ENCODE results near the gene NR6A1.
"Not testable (repeated sequence)": the region's sequence is repeated elsewhere in the genome, so short reads cannot be mapped to it uniquely, and the experiment has no call there.

GRCh38 chr9:124738075-124738474 is 33.0 kb downstream of the NR6A1 start:
- not testable (repeated sequence) for TF ChIP-seq ESRRG (CRISPR knock-in tag; IDR thresholded peaks at IDR 0.05); POU6F1 (CRISPR knock-in tag; IDR thresholded peaks at IDR 0.05; ENCODE audit: borderline replicate concordance, low read depth); ISL1 (CRISPR knock-in tag; IDR thresholded peaks at IDR 0.05); ZFP30 (CRISPR knock-in tag; IDR thresholded peaks at IDR 0.05); RARB (CRISPR knock-in tag; IDR thresholded peaks at IDR 0.05); ARNTL (CRISPR knock-in tag; IDR thresholded peaks at IDR 0.05; ENCODE audit: borderline replicate concordance, low read depth); BACH2 (CRISPR knock-in tag; IDR thresholded peaks at IDR 0.05; ENCODE audit: borderline replicate concordance); ZNF565 (CRISPR knock-in tag; conservative IDR thresholded peaks at IDR 0.05; ENCODE audit: low read depth)
- TF ChIP-seq, protein P1, sequence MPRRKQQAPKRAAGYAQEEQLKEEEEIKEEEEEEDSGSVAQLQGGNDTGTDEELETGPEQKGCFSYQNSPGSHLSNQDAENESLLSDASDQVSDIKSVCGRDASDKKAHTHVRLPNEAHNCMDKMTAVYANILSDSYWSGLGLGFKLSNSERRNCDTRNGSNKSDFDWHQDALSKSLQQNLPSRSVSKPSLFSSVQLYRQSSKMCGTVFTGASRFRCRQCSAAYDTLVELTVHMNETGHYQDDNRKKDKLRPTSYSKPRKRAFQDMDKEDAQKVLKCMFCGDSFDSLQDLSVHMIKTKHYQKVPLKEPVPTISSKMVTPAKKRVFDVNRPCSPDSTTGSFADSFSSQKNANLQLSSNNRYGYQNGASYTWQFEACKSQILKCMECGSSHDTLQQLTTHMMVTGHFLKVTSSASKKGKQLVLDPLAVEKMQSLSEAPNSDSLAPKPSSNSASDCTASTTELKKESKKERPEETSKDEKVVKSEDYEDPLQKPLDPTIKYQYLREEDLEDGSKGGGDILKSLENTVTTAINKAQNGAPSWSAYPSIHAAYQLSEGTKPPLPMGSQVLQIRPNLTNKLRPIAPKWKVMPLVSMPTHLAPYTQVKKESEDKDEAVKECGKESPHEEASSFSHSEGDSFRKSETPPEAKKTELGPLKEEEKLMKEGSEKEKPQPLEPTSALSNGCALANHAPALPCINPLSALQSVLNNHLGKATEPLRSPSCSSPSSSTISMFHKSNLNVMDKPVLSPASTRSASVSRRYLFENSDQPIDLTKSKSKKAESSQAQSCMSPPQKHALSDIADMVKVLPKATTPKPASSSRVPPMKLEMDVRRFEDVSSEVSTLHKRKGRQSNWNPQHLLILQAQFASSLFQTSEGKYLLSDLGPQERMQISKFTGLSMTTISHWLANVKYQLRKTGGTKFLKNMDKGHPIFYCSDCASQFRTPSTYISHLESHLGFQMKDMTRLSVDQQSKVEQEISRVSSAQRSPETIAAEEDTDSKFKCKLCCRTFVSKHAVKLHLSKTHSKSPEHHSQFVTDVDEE (CRISPR knock-in tag; IDR thresholded peaks at IDR 0.05), result not testable (repeated sequence)
- TF ChIP-seq, protein P2, sequence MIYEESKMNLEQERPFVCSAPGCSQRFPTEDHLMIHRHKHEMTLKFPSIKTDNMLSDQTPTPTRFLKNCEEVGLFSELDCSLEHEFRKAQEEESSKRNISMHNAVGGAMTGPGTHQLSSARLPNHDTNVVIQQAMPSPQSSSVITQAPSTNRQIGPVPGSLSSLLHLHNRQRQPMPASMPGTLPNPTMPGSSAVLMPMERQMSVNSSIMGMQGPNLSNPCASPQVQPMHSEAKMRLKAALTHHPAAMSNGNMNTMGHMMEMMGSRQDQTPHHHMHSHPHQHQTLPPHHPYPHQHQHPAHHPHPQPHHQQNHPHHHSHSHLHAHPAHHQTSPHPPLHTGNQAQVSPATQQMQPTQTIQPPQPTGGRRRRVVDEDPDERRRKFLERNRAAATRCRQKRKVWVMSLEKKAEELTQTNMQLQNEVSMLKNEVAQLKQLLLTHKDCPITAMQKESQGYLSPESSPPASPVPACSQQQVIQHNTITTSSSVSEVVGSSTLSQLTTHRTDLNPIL (CRISPR knock-in tag; IDR thresholded peaks at IDR 0.05; ENCODE audit: low read depth), result not testable (repeated sequence)

Measured in SK-N-SH treated with all-trans-retinoic acid at 6 μM for 48 hours (cell line).